ENCODE data around the gene SUCLG2.
"Not testable (repeated sequence)": the region's sequence is repeated elsewhere in the genome, so short reads cannot be mapped to it uniquely, and the experiment has no call there.

Gene SUCLG2

GRCh38 chr3:67551361-67552016, 102.9 kb downstream of the SUCLG2 start:
- no peaks in the 10 kb centered on the region for H3K9me3 ChIP-seq (ENCODE audit: control insufficient read depth, low read depth, low read length)
- no peaks in the 10 kb centered on the region for H3K36me3 ChIP-seq (ENCODE audit: control insufficient read depth, low read depth, low read length)
- H3K4me1 ChIP-seq (ENCODE audit: control insufficient read depth, low read depth, low read length) = no peaks in the 10 kb centered on the region
- H3K27me3 ChIP-seq (ENCODE audit: control insufficient read depth, insufficient read depth, low read length) = no peaks in the 10 kb centered on the region
- H3K9ac ChIP-seq (ENCODE audit: low read length) = no peak overlapping the region
- H3K4me3 ChIP-seq (ENCODE audit: low read length) = no peak overlapping the region
- H3K27ac ChIP-seq (ENCODE audit: low read length) = no peak overlapping the region

DNA sequence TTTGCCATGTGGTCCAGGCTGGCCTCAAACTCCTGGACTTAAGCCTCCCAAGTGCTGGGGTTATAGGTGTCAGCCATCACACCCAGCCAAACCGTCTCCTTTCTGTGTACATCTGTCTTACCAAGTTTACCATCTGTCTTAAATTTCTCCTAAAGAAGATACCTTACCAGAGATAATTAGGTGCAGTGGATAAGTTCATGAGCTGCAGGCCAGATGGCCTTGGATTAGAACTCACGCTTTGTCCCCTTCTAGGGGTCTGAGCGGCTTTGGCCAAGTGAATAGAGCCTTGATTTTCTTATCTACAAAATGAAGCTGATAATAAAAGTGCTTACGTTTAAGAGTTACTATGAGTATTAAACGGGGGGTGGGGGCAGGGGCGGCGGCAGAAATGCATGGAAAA, 103.9 kb downstream of the SUCLG2 start:
- no peaks in the 10 kb centered on the region for H3K27me3 ChIP-seq (ENCODE audit: control insufficient read depth, insufficient read depth, low read length)

GRCh38 chr3:67542502-67543250, 111.7 kb downstream of the SUCLG2 start:
- not testable (repeated sequence) for H3K9me3 ChIP-seq (ENCODE audit: control insufficient read depth, low read depth, low read length); H3K27me3 ChIP-seq (ENCODE audit: control insufficient read depth, insufficient read depth, low read length); H3K4me1 ChIP-seq (ENCODE audit: control insufficient read depth, low read depth, low read length); H3K36me3 ChIP-seq (ENCODE audit: control insufficient read depth, low read depth, low read length); H3K4me3 ChIP-seq (ENCODE audit: low read length); H3K9ac ChIP-seq (ENCODE audit: low read length); H3K27ac ChIP-seq (ENCODE audit: low read length)

More for the DNA sequence above, 103.9 kb downstream of the SUCLG2 start:
- Histone ChIP-seq H3K9me3 (ENCODE audit: control insufficient read depth, low read depth, low read length) (no peaks in the 10 kb centered on the region), H3K27ac (ENCODE audit: low read length) (no peak overlapping the region), H3K4me3 (ENCODE audit: low read length) (no peak overlapping the region), H3K9ac (ENCODE audit: low read length) (no peak overlapping the region), H3K36me3 (ENCODE audit: control insufficient read depth, low read depth, low read length) (no peaks in the 10 kb centered on the region), H3K4me1 (ENCODE audit: control insufficient read depth, low read depth, low read length) (no peaks in the 10 kb centered on the region)

DNA sequence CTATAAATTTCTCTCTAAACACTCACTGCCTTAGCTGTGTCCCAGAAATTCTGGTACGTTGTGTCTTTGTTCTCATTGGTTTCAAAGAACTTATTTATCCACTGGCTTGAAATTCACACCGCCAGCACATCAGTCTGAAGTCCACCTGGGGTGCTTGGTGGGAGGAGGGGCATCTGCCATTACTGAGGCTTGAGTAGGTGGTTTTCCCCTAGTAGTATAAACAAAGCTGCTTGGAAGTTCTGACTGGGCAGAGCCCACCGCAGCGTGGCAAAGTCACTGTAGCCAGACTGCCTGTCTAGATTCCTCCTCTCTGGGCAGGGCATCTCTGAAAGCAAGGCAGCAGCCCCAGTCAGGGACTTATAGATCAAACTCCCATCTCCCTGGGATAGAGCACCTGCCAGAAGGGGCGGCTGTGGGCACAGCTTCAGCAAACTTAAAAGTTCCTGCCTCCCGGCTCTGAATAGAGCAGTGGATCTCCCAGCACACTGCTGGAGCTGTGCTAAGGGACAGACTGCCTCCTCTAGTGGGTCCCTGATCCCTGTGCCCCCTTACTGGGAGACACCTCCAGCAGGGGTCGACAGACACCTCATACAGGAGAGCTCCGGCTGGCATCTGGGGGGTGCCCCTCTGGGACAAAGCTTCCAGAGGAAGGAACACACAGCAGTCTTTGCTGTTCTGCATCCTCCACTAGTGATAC, 114.1 kb downstream of the SUCLG2 start:
- Histone ChIP-seq H3K9me3 (ENCODE audit: control insufficient read depth, low read depth, low read length) (no peaks in the 10 kb centered on the region), H3K36me3 (ENCODE audit: control insufficient read depth, low read depth, low read length) (no peaks in the 10 kb centered on the region), H3K4me3 (ENCODE audit: low read length) (no peak overlapping the region), H3K27ac (ENCODE audit: low read length) (no peak overlapping the region), H3K27me3 (ENCODE audit: control insufficient read depth, insufficient read depth, low read length) (no peaks in the 10 kb centered on the region), H3K4me1 (ENCODE audit: control insufficient read depth, low read depth, low read length) (no peaks in the 10 kb centered on the region), H3K9ac (ENCODE audit: low read length) (no peak overlapping the region)

- not testable (repeated sequence) for H3K9me3 ChIP-seq (ENCODE audit: control insufficient read depth, low read depth, low read length); H3K9ac ChIP-seq (ENCODE audit: low read length); H3K4me3 ChIP-seq (ENCODE audit: low read length); H3K36me3 ChIP-seq (ENCODE audit: control insufficient read depth, low read depth, low read length); H3K27ac ChIP-seq (ENCODE audit: low read length); H3K27me3 ChIP-seq (ENCODE audit: control insufficient read depth, insufficient read depth, low read length); H3K4me1 ChIP-seq (ENCODE audit: control insufficient read depth, low read depth, low read length)
Observed at GRCh38 chr3:67537203-67537602, 117.2 kb downstream of the SUCLG2 start.

- Histone ChIP-seq H3K9ac (ENCODE audit: low read length) (no peak overlapping the region), H3K36me3 (ENCODE audit: control insufficient read depth, low read depth, low read length) (no peaks in the 10 kb centered on the region), H3K27ac (ENCODE audit: low read length) (no peak overlapping the region), H3K9me3 (ENCODE audit: control insufficient read depth, low read depth, low read length) (no peaks in the 10 kb centered on the region), H3K4me3 (ENCODE audit: low read length) (no peak overlapping the region), H3K27me3 (ENCODE audit: control insufficient read depth, insufficient read depth, low read length) (no peaks in the 10 kb centered on the region), H3K4me1 (ENCODE audit: control insufficient read depth, low read depth, low read length) (no peaks in the 10 kb centered on the region)
Observed at GRCh38 chr3:67535006-67535405, 119.4 kb downstream of the SUCLG2 start.

DNA sequence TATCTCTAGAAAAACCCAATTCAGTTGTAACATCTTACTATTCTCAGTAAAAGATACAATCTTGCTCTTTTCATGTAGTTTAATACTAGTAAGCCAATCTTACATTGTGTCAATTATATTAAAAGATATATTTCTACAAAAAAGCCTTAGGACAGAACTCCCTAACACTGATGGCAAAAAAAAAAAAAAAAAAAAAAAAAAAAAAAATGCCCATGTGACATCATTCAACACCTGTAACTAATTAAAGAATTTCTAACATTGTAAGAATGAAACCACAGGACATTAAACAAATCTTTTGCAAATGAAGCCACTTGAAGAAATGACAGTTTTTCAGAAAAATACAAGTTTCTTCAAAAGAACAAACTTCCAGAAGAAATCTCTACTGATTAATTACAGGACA, 119.8 kb downstream of the SUCLG2 start:
- H3K9me3 ChIP-seq (ENCODE audit: control insufficient read depth, low read depth, low read length) = no peaks in the 10 kb centered on the region
- H3K4me3 ChIP-seq (ENCODE audit: low read length) = no peak overlapping the region
- no peak overlapping the region for H3K9ac ChIP-seq (ENCODE audit: low read length)
- no peaks in the 10 kb centered on the region for H3K27me3 ChIP-seq (ENCODE audit: control insufficient read depth, insufficient read depth, low read length)
- H3K27ac ChIP-seq (ENCODE audit: low read length) = no peak overlapping the region
- H3K4me1 ChIP-seq (ENCODE audit: control insufficient read depth, low read depth, low read length) = no peaks in the 10 kb centered on the region
- no peaks in the 10 kb centered on the region for H3K36me3 ChIP-seq (ENCODE audit: control insufficient read depth, low read depth, low read length)

DNA sequence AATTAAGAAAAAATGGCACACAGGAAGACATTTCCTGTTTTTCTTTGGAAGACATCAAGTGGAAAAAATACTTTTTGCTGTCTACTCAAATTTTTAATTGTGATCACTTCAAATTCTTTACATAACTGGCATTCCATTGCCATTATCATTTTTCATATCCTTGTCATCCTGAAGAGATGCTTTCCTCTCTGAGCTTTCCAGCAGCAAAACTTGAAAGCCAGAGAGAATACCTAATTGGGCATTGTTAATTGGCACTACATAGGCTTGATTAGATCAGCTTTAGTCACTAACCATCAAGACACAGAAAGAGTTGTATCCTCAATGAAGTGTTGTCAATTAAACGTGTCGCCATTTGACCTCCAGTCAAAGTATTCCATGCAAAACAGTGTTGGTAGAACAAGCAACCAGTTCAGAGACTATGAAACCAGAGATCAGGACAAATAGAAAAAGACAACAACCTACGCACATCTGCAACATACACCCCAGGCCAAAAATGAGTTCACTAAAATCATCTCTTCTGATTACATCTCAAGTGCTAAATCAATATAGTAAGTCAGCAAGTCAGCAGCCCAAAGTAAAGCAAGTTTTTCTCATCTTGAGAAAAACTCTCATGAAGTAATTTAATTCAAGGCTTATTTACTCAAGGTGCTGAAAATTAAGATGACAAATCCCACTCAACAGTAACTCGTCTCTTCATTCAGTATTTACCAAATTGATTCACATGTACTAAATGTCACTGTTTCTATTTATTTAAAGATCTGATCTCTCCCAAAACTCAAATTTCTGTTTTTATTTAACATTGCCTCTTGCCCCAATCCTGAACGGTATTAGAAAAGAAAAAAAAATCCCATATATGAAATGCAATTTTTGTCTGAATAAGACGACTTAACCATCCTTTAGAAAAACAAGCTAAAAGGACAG, 123.0 kb downstream of the SUCLG2 start:
- no peaks in the 10 kb centered on the region for H3K27me3 ChIP-seq (ENCODE audit: control insufficient read depth, insufficient read depth, low read length)
- H3K4me1 ChIP-seq (ENCODE audit: control insufficient read depth, low read depth, low read length) = no peaks in the 10 kb centered on the region
- no peak overlapping the region for H3K9ac ChIP-seq (ENCODE audit: low read length)
- no peaks in the 10 kb centered on the region for H3K36me3 ChIP-seq (ENCODE audit: control insufficient read depth, low read depth, low read length)
- no peaks in the 10 kb centered on the region for H3K9me3 ChIP-seq (ENCODE audit: control insufficient read depth, low read depth, low read length)
- H3K4me3 ChIP-seq (ENCODE audit: low read length) = no peak overlapping the region
- no peak overlapping the region for H3K27ac ChIP-seq (ENCODE audit: low read length)

DNA sequence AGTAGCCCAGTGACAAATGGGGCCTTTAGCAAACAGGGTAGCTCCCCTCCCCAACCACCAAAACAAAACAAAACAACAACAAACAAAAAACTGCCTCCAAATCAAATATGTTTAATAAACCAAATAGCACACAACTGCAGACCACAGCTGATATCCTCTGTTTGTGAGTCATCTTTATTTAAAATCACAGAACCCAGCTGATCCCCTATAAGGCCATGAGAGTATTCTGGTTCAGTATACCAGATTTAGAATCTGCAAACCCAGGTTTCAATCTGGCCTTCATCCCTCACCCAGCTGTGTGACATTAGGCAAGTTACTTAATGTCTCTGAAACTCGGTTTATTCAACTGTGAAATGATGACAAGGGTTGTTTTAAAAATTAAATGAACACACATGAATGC, 124.5 kb downstream of the SUCLG2 start:
- no peaks in the 10 kb centered on the region for H3K36me3 ChIP-seq (ENCODE audit: control insufficient read depth, low read depth, low read length)
- no peaks in the 10 kb centered on the region for H3K4me1 ChIP-seq (ENCODE audit: control insufficient read depth, low read depth, low read length)
- H3K9me3 ChIP-seq (ENCODE audit: control insufficient read depth, low read depth, low read length) = no peaks in the 10 kb centered on the region
- no peak overlapping the region for H3K9ac ChIP-seq (ENCODE audit: low read length)
- no peak overlapping the region for H3K4me3 ChIP-seq (ENCODE audit: low read length)
- no peak overlapping the region for H3K27ac ChIP-seq (ENCODE audit: low read length)
- H3K27me3 ChIP-seq (ENCODE audit: control insufficient read depth, insufficient read depth, low read length) = no peaks in the 10 kb centered on the region

DNA sequence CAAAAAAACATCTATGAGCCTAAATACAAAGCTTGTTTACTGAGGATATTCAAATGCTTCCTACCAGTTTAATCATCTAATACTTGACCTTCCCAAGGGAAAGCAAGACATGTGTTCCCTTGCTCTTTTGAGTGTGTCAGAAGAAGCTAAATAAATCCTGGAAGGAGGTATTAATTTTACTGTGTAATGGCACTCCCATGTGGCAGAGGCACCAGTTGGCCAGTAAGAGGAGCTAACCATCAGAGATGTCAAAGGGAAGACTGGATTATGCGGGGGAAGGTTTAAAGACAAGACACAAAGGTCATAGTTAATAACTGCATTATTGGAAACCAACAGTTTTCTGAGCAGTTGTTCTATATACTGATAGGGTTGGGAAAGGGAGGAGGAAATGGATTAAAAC, 125.1 kb downstream of the SUCLG2 start:
- no peaks in the 10 kb centered on the region for H3K27me3 ChIP-seq (ENCODE audit: control insufficient read depth, insufficient read depth, low read length)
- H3K27ac ChIP-seq (ENCODE audit: low read length) = no peak overlapping the region
- H3K4me1 ChIP-seq (ENCODE audit: control insufficient read depth, low read depth, low read length) = no peaks in the 10 kb centered on the region
- H3K9ac ChIP-seq (ENCODE audit: low read length) = no peak overlapping the region
- no peaks in the 10 kb centered on the region for H3K36me3 ChIP-seq (ENCODE audit: control insufficient read depth, low read depth, low read length)
- H3K9me3 ChIP-seq (ENCODE audit: control insufficient read depth, low read depth, low read length) = no peaks in the 10 kb centered on the region
- no peak overlapping the region for H3K4me3 ChIP-seq (ENCODE audit: low read length)

DNA sequence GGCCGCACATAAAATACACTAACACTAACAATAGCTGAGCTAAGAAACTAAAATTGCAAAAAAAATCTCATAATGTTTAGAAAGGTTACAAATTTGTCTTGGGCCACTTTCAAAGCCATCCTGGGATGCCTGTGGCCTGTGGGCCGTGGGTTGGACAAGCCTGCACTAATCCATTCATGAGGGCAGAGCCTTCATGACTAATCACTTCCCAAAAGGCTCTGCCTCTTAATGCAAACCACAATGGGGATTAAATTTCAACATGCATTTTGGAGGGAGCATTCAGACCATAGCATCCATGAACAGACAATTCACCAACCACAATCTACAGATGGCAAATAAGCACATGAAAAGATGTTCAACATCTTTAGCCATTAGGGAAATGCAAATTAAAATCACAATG, 128.2 kb downstream of the SUCLG2 start:
- H3K4me3 ChIP-seq (ENCODE audit: low read length) = no peak overlapping the region
- no peak overlapping the region for H3K27ac ChIP-seq (ENCODE audit: low read length)
- H3K9ac ChIP-seq (ENCODE audit: low read length) = no peak overlapping the region
- H3K36me3 ChIP-seq (ENCODE audit: control insufficient read depth, low read depth, low read length) = no peaks in the 10 kb centered on the region
- no peaks in the 10 kb centered on the region for H3K4me1 ChIP-seq (ENCODE audit: control insufficient read depth, low read depth, low read length)
- H3K27me3 ChIP-seq (ENCODE audit: control insufficient read depth, insufficient read depth, low read length) = no peaks in the 10 kb centered on the region
- H3K9me3 ChIP-seq (ENCODE audit: control insufficient read depth, low read depth, low read length) = no peaks in the 10 kb centered on the region
